Adrenal gland (tissue), 12 donors: Measurements from ENCODE around the gene KIF24. TPM values are rescaled to one million over a fixed set of nuclear protein-coding genes. Genes with fewer than 3 reads are reported as not detected.
A peak's percentile ranks its signal among the peaks of the same experiment; 100 is the strongest.

Source experiments
- DNase-seq, 7 donors: peaks; one replicate each; pipeline ENCODE4 v3.0.0-alpha.2; 2019 to 2020
- H3K27ac ChIP-seq, 5 donors: fragments of 200-600 bp; sonication (generic) in 4 of 5; 1 replicate in 3 of 5; 2 replicates in 2 of 5; pipeline versions ENCODE4 v1.5.1 to v1.8.0; 2016 to 2020; ENCODE audit warnings: mild to moderate bottlenecking in 1 of 5
- H3K27me3 ChIP-seq: fragments of 200-600 bp; 2 replicates; pipeline ENCODE4 v1.8.0; 2021
- H3K36me3 ChIP-seq, 2 donors: fragments of 200-600 bp; replicated peaks in 1 of 2; 1 replicate in 1 of 2; 2 replicates in 1 of 2; pipeline versions ENCODE4 v1.5.1 to v1.8.0; 2018 to 2022
- H3K4me1 ChIP-seq, 2 donors: fragments of 200-600 bp; replicated peaks in 1 of 2; 1 replicate in 1 of 2; 2 replicates in 1 of 2; pipeline versions ENCODE4 v1.5.1 to v1.8.0; 2018 to 2021
- H3K4me3 ChIP-seq, 4 donors: fragments of 200-600 bp; sonication (generic) in 3 of 4; one replicate each; pipeline ENCODE4 v1.5.1; 2016 to 2018
- H3K9me3 ChIP-seq, 3 donors: fragments of 200-600 bp; sonication (generic) in 1 of 3; replicated peaks in 1 of 3; 1 replicate in 2 of 3; 2 replicates in 1 of 3; pipeline versions ENCODE4 v1.5.1 to v1.8.0; 2016 to 2021
- POLR2A ChIP-seq, 2 donors: fragments of 450-650 bp; IDR thresholded peaks; one replicate each; pipeline ENCODE4 v1.6.1; 2017; ENCODE audit warnings: antibody characterized with exemption in 2 of 2, mild to moderate bottlenecking in 2 of 2, moderate library complexity in 1 of 2
- WGBS, 4 donors: extraction: QIAGEN DNeasy Blood & Tissue Kit in 2 of 4; methylation state at CpG; one replicate each; pipeline versions ENCODE4 v1.1.5 to v1.1.7; 2013 to 2017; 5-methylcytosine and 5-hydroxymethylcytosine counted together
- intact Hi-C, 2 donors: fragments of 100-400 bp; cut with DNase I; formaldehyde crosslinking; loops; one replicate each; pipeline versions ENCODE4 v1.14.1 to v1.15.0; 2022 to 2023
- polyA plus RNA-seq, 3 donors: library from polyadenylated mRNA; stranded (reverse); fragments of 200-250 nt in 2 of 3; fragments of 350-450 nt in 1 of 3; fragmentation: Illumina TruSeq in 1 of 3; extraction: RNeasy Lipid Tissue Mini Kit (QIAGEN cat#74804) in 1 of 3; gene quantifications; one replicate each; pipeline ENCODE4 v1.2.3, GENCODE V29; 2013 to 2014
- small RNA-seq, 2 donors: library from RNA; depleted of rRNA; stranded (forward); fragments of <200 nt; gene quantifications; one replicate each; pipeline ENCODE3, GENCODE V24; 2016
- total RNA-seq, 9 donors: library from RNA; depleted of rRNA in 4 of 9; stranded (reverse); fragments of >200 nt in 4 of 9; fragments of 120-200 nt in 1 of 9; fragmentation: NEBNext Ultra II Directional in 1 of 9; extraction: Animal tissue kit (Norgen Biotek cat#: 25700) in 1 of 9; gene quantifications; one replicate each; pipeline versions ENCODE4 v1.1.0 to v1.2.4, GENCODE V29; 2013 to 2023
- TF ChIP-seq, protein P1 (sequence below), 6 experiments: fragments of 450-650 bp in 4 of 6; fragments of 200-600 bp in 2 of 6; sonication (generic) in 1 of 6; IDR thresholded peaks; 1 replicate in 5 of 6; 2 replicates in 1 of 6; pipeline versions ENCODE4 v1.5.1 to v1.8.0; 2016 to 2021; ENCODE audit warnings: antibody characterized with exemption in 6 of 6, mild to moderate bottlenecking in 2 of 6, moderate library complexity in 1 of 6
- donor health status: healthy with polysubstance abuse.
- donor health status: Bipolar disorder and iron deficiency.
- donor health status: DM: yes; HTN: yes; CAD: no.
- donor health status: DM: no; HTN: no; CAD: no.
- donor health status: DM: no; HTN: no; CAD: no.
- donor health status: DM: yes; HTN: yes; CAD: no.

Gene KIF24
- total and polyA plus RNA-seq, 12 donors = 0.57 to 2.7 (median 1.2) TPM

DNA sequence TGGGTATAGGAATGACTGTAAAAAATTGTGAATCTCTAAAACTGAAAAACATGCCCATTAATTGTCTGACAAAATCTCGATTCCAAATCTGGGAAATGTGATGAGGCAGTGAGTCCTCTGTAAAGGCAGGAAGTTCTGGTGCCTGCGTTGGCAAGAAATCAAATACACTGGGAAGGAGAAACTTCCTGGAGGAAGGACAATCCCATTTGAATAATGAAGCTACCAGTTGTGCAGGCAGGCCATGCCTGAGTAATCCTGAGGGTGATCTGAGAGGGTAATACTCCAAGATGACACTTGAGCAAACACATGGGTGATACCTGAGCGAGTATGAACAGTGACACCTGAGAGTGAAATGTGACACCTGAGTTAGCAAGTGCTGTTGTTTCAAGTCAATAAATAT, 49.7 kb downstream of the KIF24 start:
- DNase-seq = peak in 2 of 7 donors; percentile 11 to 16
- no peak overlapping the region for H3K4me3 ChIP-seq

More for the DNA sequence above, 49.7 kb downstream of the KIF24 start:
- 54 to 79% (median 67%) methylated on average over 3 of the region's 3 CpGs for WGBS, 4 donors
- no peaks in the 10 kb centered on the region for H3K27me3 ChIP-seq
- no peaks in the 10 kb centered on the region for H3K9me3 ChIP-seq
- intact Hi-C loops = no loop called here
- H3K4me1 ChIP-seq = no peaks in the 10 kb centered on the region
- TF ChIP-seq, protein P1, sequence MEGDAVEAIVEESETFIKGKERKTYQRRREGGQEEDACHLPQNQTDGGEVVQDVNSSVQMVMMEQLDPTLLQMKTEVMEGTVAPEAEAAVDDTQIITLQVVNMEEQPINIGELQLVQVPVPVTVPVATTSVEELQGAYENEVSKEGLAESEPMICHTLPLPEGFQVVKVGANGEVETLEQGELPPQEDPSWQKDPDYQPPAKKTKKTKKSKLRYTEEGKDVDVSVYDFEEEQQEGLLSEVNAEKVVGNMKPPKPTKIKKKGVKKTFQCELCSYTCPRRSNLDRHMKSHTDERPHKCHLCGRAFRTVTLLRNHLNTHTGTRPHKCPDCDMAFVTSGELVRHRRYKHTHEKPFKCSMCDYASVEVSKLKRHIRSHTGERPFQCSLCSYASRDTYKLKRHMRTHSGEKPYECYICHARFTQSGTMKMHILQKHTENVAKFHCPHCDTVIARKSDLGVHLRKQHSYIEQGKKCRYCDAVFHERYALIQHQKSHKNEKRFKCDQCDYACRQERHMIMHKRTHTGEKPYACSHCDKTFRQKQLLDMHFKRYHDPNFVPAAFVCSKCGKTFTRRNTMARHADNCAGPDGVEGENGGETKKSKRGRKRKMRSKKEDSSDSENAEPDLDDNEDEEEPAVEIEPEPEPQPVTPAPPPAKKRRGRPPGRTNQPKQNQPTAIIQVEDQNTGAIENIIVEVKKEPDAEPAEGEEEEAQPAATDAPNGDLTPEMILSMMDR (IDR thresholded peaks at IDR 0.05) = no peak
- TF ChIP-seq POLR2A (IDR thresholded peaks at IDR 0.05) = no peak
- no peaks in the 10 kb centered on the region for H3K36me3 ChIP-seq
- no peak overlapping the region for H3K27ac ChIP-seq

Small RNA genes lying within 50 kb of the gene (small RNA-seq; reads per million reads assigned to genes)
- gene RNU2-50P = 0 reads per million in 2 donors

Other genes with a start within 250 kb of the KIF24 start
- gene DCAF12, start 202.6 kb downstream of the KIF24 start, total RNA-seq = 10 to 100 TPM; 45.0 to 74.9 (median 64.9) TPM
- gene DCAF12, start 202.6 kb downstream of the KIF24 start, polyA plus RNA-seq = 10 to 100 TPM; 15.1 to 88.3 (median 15.8) TPM
- gene UBAP1, start 150.2 kb downstream of the KIF24 start, total RNA-seq = 10 to 100 TPM; 43.8 to 91.7 (median 83.1) TPM
- 100 to 1,000 TPM in 1 of 3 donors, 10 to 100 TPM in 2; 34.8 to 146 (median 37.7) TPM for gene UBAP1, start 150.2 kb downstream of the KIF24 start, polyA plus RNA-seq
- 10 to 100 TPM; 11.3 to 50.7 (median 34.0) TPM for gene NUDT2, start 301 bp upstream of the KIF24 start, total RNA-seq
- gene NUDT2, start 301 bp upstream of the KIF24 start, polyA plus RNA-seq = 10 to 100 TPM; 29.9 to 55.0 (median 32.9) TPM
- 10 to 100 TPM in 8 of 9 donors, 1 to 10 TPM in 1; 3.5 to 33.8 (median 14.9) TPM for gene MYORG, start 47.6 kb upstream of the KIF24 start, total RNA-seq
- 10 to 100 TPM in 1 of 3 donors, 1 to 10 TPM in 2; 1.1 to 11.4 (median 1.9) TPM for gene MYORG, start 47.6 kb upstream of the KIF24 start, polyA plus RNA-seq
- 10 to 100 TPM in 8 of 9 donors, 1 to 10 TPM in 1; 7.6 to 26.9 (median 15.4) TPM for gene FAM219A, start 129.3 kb upstream of the KIF24 start, total RNA-seq
- 10 to 100 TPM in 2 of 3 donors, 1 to 10 TPM in 1; 7.8 to 15.1 (median 14.7) TPM for gene FAM219A, start 129.3 kb upstream of the KIF24 start, polyA plus RNA-seq
- under 1 TPM in 2 of 9 donors, not detected in 7; 0.06 to 0.28 TPM for gene DNAI1, start 129.5 kb upstream of the KIF24 start, total RNA-seq
- 1 to 10 TPM in 1 of 3 donors, under 1 TPM in 2; 0.07 to 1.4 (median 0.30) TPM for gene DNAI1, start 129.5 kb upstream of the KIF24 start, polyA plus RNA-seq
- gene ENHO, start 193.7 kb upstream of the KIF24 start, total RNA-seq = 1 to 10 TPM in 1 of 9 donors, under 1 TPM in 1, not detected in 7; 0.39 to 1.4 TPM
- 1 to 10 TPM in 1 of 3 donors, under 1 TPM in 2; 0.24 to 1.6 (median 0.88) TPM for gene ENHO, start 193.7 kb upstream of the KIF24 start, polyA plus RNA-seq